ENCODE results near the gene TBC1D9. TPM values are rescaled to one million over a fixed set of nuclear protein-coding genes. Genes with fewer than 3 reads are reported as not detected.

TBC1D9 gene
- total RNA-seq, 2 experiments from 2014 or later = 0.20 to 0.33 TPM

DNA sequence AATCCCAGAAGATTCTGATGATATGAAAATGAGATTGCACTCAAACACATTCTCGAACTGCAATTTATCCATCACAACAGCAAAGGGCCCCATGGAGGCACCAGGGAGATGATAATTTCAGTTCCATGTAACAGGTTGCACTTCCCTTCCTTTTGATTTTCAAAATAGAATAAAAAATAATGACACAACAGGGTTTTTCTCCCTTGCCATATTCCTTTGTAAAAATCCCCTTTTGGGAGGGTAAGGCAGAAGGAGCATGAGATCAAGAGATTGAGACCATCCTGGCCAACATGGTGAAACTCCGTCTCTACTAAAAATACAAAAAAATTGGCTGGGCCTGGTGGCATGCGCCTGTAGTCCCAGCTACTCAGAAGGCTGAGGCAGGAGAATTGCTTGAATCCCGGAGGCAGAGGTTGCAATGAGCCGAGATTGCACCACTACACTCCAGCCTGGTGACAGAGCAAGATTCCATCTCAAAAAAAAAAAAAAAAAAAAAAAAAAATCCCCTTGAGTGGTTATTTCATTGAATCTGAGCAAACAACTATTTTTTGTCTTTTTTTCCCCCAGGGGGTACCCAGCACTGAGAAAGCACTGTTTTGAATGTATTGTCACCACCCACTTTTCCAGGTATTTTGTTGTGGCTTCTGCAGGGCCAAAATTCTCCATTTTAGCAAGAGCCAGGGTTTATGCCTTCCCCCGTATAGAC, 26.7 kb downstream of the TBC1D9 start:
- H3K4me3 Mint-ChIP-seq = no peak overlapping the region
- H3K4me1 Mint-ChIP-seq (ENCODE audit: low read depth) = no peaks in the 10 kb centered on the region
- no peaks in the 10 kb centered on the region for H3K9me3 Mint-ChIP-seq
- POLR2A ChIA-PET = no interaction called here
- H3K9me3 ChIP-seq (ENCODE audit: control insufficient read depth in 1 of 2, insufficient read depth in 1 of 2, low read length in 2 of 2) = no peaks in the 10 kb centered on the region
- TF ChIP-seq, protein P1, sequence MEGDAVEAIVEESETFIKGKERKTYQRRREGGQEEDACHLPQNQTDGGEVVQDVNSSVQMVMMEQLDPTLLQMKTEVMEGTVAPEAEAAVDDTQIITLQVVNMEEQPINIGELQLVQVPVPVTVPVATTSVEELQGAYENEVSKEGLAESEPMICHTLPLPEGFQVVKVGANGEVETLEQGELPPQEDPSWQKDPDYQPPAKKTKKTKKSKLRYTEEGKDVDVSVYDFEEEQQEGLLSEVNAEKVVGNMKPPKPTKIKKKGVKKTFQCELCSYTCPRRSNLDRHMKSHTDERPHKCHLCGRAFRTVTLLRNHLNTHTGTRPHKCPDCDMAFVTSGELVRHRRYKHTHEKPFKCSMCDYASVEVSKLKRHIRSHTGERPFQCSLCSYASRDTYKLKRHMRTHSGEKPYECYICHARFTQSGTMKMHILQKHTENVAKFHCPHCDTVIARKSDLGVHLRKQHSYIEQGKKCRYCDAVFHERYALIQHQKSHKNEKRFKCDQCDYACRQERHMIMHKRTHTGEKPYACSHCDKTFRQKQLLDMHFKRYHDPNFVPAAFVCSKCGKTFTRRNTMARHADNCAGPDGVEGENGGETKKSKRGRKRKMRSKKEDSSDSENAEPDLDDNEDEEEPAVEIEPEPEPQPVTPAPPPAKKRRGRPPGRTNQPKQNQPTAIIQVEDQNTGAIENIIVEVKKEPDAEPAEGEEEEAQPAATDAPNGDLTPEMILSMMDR (IDR thresholded peaks at IDR 0.05) = no peak
- H3K27ac Mint-ChIP-seq = no peak overlapping the region
- H3K4me1 ChIP-seq (ENCODE audit: insufficient read depth, low read length) = no peaks in the 10 kb centered on the region
- CTCF ChIA-PET = no interaction called here
- DNase-seq = no peak
- no peak for ATAC-seq (ENCODE audit: poor library complexity)
- H3K36me3 Mint-ChIP-seq (ENCODE audit: low read depth) = no peaks in the 10 kb centered on the region
- no peak overlapping the region for H3K4me3 ChIP-seq (ENCODE audit: low read length)
- intact Hi-C loops (cut with DNase I, micrococcal nuclease) = no loop called here
- no peaks in the 10 kb centered on the region for H3K36me3 ChIP-seq (ENCODE audit: insufficient read depth, low read length)
- peaks cover 0 to 5% of the 10 kb centered on the region in 2 experiments for H3K27me3 ChIP-seq (ENCODE audit: control insufficient read depth in 1 of 2, insufficient read depth in 2 of 2, low read length in 2 of 2)
- peaks cover 4% of the 10 kb centered on the region for H3K27me3 Mint-ChIP-seq
- H3K27ac ChIP-seq (ENCODE audit: low read depth in 1 of 2, low read length in 2 of 2) = no peak overlapping the region

GRCh38 chr4:140726776-140727500, 29.2 kb downstream of the TBC1D9 start:
- Histone ChIP-seq H3K36me3 (ENCODE audit: insufficient read depth, low read length) (no peaks in the 10 kb centered on the region), H3K9me3 (ENCODE audit: control insufficient read depth in 1 of 2, insufficient read depth in 1 of 2, low read length in 2 of 2) (no peaks in the 10 kb centered on the region), H3K27ac (ENCODE audit: low read depth in 1 of 2, low read length in 2 of 2) (no peak overlapping the region), H3K4me3 (ENCODE audit: low read length) (no peak overlapping the region), H3K4me1 (ENCODE audit: insufficient read depth, low read length) (no peaks in the 10 kb centered on the region), H3K27me3 (ENCODE audit: control insufficient read depth in 1 of 2, insufficient read depth in 2 of 2, low read length in 2 of 2) (peaks cover 0 to 5% of the 10 kb centered on the region in 2 experiments)
- Mint-ChIP-seq H3K4me3 (no peak overlapping the region), H3K36me3 (ENCODE audit: low read depth) (no peaks in the 10 kb centered on the region), H3K27me3 (peaks cover 4% of the 10 kb centered on the region), H3K9me3 (no peaks in the 10 kb centered on the region), H3K4me1 (ENCODE audit: low read depth) (peaks cover under 1% of the 10 kb centered on the region), H3K27ac (no peak overlapping the region)
- CTCF ChIA-PET = no interaction called here
- TF ChIP-seq, protein P1 (IDR thresholded peaks at IDR 0.05) = no peak
- intact Hi-C loops (cut with DNase I, micrococcal nuclease) = no loop called here
- ATAC-seq (ENCODE audit: poor library complexity) (no peak), DNase-seq (no peak)
- POLR2A ChIA-PET = no interaction called here

- Mint-ChIP-seq H3K4me1 (ENCODE audit: low read depth) (peaks cover 12% of the 10 kb centered on the region), H3K36me3 (ENCODE audit: low read depth) (no peaks in the 10 kb centered on the region), H3K27ac (no peak overlapping the region), H3K27me3 (peaks cover 4% of the 10 kb centered on the region), H3K4me3 (no peak overlapping the region), H3K9me3 (no peaks in the 10 kb centered on the region)
- ChIA-PET CTCF (interaction anchor here (0.9 kb wide), 1 partner anchor 10 kb away, joined by 3 read pairs; no protein-coding TSS in a partner anchor), POLR2A (no interaction called here)
- Histone ChIP-seq H3K9me3 (ENCODE audit: control insufficient read depth in 1 of 2, insufficient read depth in 1 of 2, low read length in 2 of 2) (no peaks in the 10 kb centered on the region), H3K4me3 (ENCODE audit: low read length) (no peak overlapping the region), H3K36me3 (ENCODE audit: insufficient read depth, low read length) (no peaks in the 10 kb centered on the region), H3K27me3 (ENCODE audit: control insufficient read depth in 1 of 2, insufficient read depth in 2 of 2, low read length in 2 of 2) (peaks cover 0 to 5% of the 10 kb centered on the region in 2 experiments), H3K4me1 (ENCODE audit: insufficient read depth, low read length) (peaks cover 7% of the 10 kb centered on the region), H3K27ac (ENCODE audit: low read depth in 1 of 2, low read length in 2 of 2) (no peak overlapping the region)
- no peak for ATAC-seq (ENCODE audit: poor library complexity)
- TF ChIP-seq, protein P1 (IDR thresholded peaks at IDR 0.05) = no peak
- DNase-seq = no peak
- intact Hi-C loops (cut with DNase I, micrococcal nuclease) = no loop called here
Observed at GRCh38 chr4:140725556-140725955, 30.6 kb downstream of the TBC1D9 start.

Measured in CD4-positive, alpha-beta T cell (primary cell).